Right renal pelvis (tissue), 4 donors: ENCODE data around the gene CDC42BPB. TPM values are rescaled to one million over a fixed set of nuclear protein-coding genes. Genes with fewer than 3 reads are reported as not detected.

ENCODE experiments used
- DNase-seq, 4 donors: peaks; one replicate each; pipeline ENCODE4 v3.0.0-alpha.2; 2013; ENCODE audit warnings: low read depth in 4 of 4, low spot score in 3 of 4, missing footprints in 1 of 4
- polyA plus RNA-seq, 4 donors: library from polyadenylated mRNA; unstranded; fragments of 120-200 nt; gene quantifications; one replicate each; pipeline ENCODE4 v1.2.1, GENCODE V29; 2013; ENCODE audit not compliant: insufficient read length in 4 of 4

Gene CDC42BPB
- polyA plus RNA-seq: 10 to 100 TPM; 70.9 to 79.1 (median 75.2) TPM

- peak; percentile 75 to 84 (median 82) for DNase-seq
Measured at GRCh38 chr14:103057372-103058163, at the start of gene CDC42BPB. Gene CDC42BPB, minus strand, starts transcription at chr14:103057549. Its CDS starts 376 bp downstream, at chr14:103057173.

GRCh38 chr14:103105580-103106150 lies 48.3 kb upstream of the CDC42BPB start:
- DNase-seq: no peak

- DNase-seq: no peak
Measured at GRCh38 chr14:103104654-103105452, 47.5 kb upstream of the CDC42BPB start.

GRCh38 chr14:103104389-103104653 lies 47.0 kb upstream of the CDC42BPB start:
- DNase-seq: no peak

GRCh38 chr14:103103461-103104388 lies 46.4 kb upstream of the CDC42BPB start:
- DNase-seq: no peak

- no peak for DNase-seq
Measured at GRCh38 chr14:103102689-103103260, 45.4 kb upstream of the CDC42BPB start.

- no peak for DNase-seq
Measured at GRCh38 chr14:103101963-103102688, 44.8 kb upstream of the CDC42BPB start.

- no peak for DNase-seq
Measured at GRCh38 chr14:103101257-103101962, 44.1 kb upstream of the CDC42BPB start.

- no peak for DNase-seq
Measured at GRCh38 chr14:103100281-103101121, 43.2 kb upstream of the CDC42BPB start.

- no peak for DNase-seq
Measured at GRCh38 chr14:103099733-103100280, 42.5 kb upstream of the CDC42BPB start.

GRCh38 chr14:103099081-103099732 lies 41.9 kb upstream of the CDC42BPB start:
- DNase-seq: no peak

- DNase-seq: no peak
Measured at GRCh38 chr14:103097994-103098957, 40.9 kb upstream of the CDC42BPB start.

GRCh38 chr14:103097244-103097993 lies 40.1 kb upstream of the CDC42BPB start:
- no peak for DNase-seq

- DNase-seq: no peak
Measured at GRCh38 chr14:103096387-103096786, 39.0 kb upstream of the CDC42BPB start.

- DNase-seq: no peak
Measured at GRCh38 chr14:103095210-103095778, 37.9 kb upstream of the CDC42BPB start.
